B cell (primary cell): ENCODE data around the gene MAP3K13.

Experiments used
- EZH2 ChIP-seq: IDR thresholded peaks from 2 replicates; pipeline ENCODE4 v1.6.1; 2012; ENCODE audit warnings: borderline replicate concordance, low read depth, mild to moderate bottlenecking, moderate library complexity, low read length; ENCODE audit not compliant: insufficient read depth, poor library complexity, severe bottlenecking
- TF ChIP-seq, protein P1 (sequence below): fragments of 200-600 bp; IDR thresholded peaks from one replicate; pipeline ENCODE4 v1.8.0; 2022; ENCODE audit warnings: antibody characterized with exemption, mild to moderate bottlenecking

DNA sequence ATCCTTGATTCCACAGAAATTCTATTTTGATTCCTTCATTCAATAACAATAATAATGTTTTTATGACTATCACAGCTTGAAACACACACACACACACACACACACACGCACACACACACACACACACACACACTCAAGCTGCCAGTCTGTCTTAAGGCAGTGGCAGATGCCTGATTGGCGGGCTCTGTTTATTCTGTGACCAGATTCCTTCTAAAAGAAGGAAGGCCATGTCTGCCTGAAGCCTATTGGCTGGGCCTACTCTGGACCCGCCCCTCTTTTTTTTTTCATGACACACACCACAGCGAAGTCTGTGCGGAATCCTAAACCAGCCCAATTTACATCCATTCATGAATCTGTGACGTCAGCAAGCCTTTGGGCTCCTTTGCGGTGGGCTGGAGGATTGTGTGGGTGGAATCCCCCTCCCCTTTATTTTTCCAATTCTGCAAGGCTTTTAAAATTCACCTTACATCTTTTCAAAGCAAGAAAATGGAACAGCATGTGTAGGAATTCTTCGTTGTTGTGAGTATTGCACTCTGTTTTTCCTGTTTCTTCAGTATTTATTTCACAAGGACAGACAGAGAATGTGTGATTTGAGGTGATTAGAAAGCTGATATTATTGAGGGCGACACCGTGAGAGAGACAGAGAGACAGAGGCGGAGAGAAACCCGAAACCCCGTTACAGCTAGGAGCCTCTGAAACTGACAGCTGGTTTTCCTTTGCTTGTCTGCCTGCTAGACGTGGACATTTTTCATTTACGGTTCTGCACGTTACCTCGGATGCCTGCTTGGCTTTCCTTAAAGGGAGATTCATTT lies at the start of gene MAP3K13:
- TF ChIP-seq, protein P1, sequence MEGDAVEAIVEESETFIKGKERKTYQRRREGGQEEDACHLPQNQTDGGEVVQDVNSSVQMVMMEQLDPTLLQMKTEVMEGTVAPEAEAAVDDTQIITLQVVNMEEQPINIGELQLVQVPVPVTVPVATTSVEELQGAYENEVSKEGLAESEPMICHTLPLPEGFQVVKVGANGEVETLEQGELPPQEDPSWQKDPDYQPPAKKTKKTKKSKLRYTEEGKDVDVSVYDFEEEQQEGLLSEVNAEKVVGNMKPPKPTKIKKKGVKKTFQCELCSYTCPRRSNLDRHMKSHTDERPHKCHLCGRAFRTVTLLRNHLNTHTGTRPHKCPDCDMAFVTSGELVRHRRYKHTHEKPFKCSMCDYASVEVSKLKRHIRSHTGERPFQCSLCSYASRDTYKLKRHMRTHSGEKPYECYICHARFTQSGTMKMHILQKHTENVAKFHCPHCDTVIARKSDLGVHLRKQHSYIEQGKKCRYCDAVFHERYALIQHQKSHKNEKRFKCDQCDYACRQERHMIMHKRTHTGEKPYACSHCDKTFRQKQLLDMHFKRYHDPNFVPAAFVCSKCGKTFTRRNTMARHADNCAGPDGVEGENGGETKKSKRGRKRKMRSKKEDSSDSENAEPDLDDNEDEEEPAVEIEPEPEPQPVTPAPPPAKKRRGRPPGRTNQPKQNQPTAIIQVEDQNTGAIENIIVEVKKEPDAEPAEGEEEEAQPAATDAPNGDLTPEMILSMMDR, result no peak
- TF ChIP-seq EZH2, result no peak
